Measurements from ENCODE around the gene ORMDL2. TPM values are rescaled to one million over a fixed set of nuclear protein-coding genes. Genes with fewer than 3 reads are reported as not detected.

Gene ORMDL2, protein sequence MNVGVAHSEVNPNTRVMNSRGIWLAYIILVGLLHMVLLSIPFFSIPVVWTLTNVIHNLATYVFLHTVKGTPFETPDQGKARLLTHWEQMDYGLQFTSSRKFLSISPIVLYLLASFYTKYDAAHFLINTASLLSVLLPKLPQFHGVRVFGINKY
- 10 to 100 TPM; 56.3 to 60.2 TPM for total RNA-seq

DNA sequence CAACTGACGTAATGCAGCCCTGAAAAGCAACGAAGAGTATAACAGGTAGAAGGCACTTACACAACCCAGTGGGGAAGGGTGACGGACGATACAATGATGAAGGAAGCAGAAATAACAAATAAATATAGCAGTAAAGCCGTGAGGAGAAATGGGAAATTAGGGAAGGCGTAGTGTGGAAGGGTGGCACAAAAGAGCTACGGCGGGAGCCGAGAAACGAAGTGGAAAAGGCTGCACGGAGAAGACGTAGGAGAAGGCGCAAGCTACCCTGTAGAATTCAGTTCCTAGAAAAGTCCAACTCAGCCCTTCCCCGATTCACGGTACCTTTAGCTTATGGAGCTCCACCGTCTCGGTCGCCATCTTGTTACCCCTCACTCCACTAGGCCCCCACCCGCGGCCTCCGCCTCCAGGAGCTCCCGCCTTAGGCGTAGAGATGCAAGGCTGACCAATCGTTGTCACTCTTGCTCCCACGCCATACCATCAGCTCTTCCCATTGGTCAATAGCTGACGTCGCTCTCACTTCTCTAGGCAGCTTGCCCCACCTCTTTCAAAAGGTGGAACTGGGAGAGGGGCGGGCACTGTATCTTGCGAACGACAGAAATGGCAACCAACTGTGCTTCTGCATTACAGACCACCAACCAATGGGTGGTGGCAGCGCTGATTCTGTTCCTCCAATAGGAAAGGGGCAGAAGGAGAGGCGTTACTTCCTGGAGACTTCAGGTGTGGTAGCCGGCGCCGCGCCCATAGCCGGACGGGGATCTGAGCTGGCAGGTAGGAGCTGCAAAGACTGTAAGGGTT is at the start of gene ORMDL2, which contains the start of gene SARNP:
Gene ORMDL2, plus strand, starts transcription at position 697 of the 795 bp plus-strand sequence. CDS start 959 bp downstream, outside the sequence.
Gene SARNP, minus strand, starts transcription at position 380 of the 795 bp plus-strand sequence. Its CDS starts 23 bp downstream, at position 357.
- Mint-ChIP-seq H3K27me3 (no peaks in the 10 kb centered on the region), H3K9me3 (no peaks in the 10 kb centered on the region), H3K27ac (no peak within 1 kb of the TSS), H3K4me3 (no peak within 1 kb of the TSS), H3K36me3 (ENCODE audit: low read depth) (peaks cover 56% of the 10 kb centered on the region), H3K4me1 (peaks cover 47% of the 10 kb centered on the region)
- peak; percentile 98 for DNase-seq
- ChIA-PET POLR2A (interaction anchor here (0.7 to 5.8 kb wide), 30 partner anchors 9 to 543 kb away, joined by 3 to 105 read pairs (median 6); partner anchors contain the start of genes ANKRD52, BLOC1S1, CD63 and CNPY2), CTCF (interaction anchor here (0.9 to 5.1 kb wide), 28 partner anchors 10 to 819 kb away, joined by 3 to 51 read pairs (median 5); partner anchors contain the start of genes CD63, DGKA, DNAJC14 and ESYT1)

DNA sequence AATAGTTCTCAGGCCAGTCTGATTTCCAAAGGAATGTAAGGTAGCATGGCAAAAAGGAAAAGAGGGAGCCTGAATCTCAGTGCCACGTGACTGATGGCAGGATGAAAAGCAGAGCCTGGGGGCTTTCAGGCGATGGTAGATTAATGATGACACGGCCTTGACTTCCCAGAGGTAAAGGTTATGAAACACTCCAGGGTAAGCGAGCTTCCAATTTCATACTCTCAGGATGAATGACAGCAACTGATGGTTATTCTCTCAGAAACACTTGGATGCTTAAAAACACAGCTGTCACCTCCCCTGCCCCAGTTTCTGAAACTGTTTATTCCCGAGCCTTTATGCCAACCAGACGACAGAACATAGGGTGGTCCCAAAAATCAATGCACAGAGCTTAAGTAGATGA is 46.1 kb upstream of the ORMDL2 start:
- Mint-ChIP-seq H3K36me3 (ENCODE audit: low read depth) (peaks cover 39% of the 10 kb centered on the region), H3K4me3 (no peak overlapping the region), H3K27me3 (no peaks in the 10 kb centered on the region), H3K27ac (no peak overlapping the region), H3K9me3 (no peaks in the 10 kb centered on the region), H3K4me1 (peaks cover 9% of the 10 kb centered on the region)
- DNase-seq = no peak
- ChIA-PET POLR2A (interaction anchor here (1.2 to 2.4 kb wide), 2 partner anchors 9 to 156 kb away, joined by 3 to 6 read pairs; partner anchors contain the start of gene PYM1), CTCF (interaction anchor here (1.3 kb wide), 1 partner anchor 46 kb away, joined by 3 read pairs; the partner anchor contains the start of genes ORMDL2 and SARNP)

GRCh38 chr12:55777856-55778255 is 40.0 kb upstream of the ORMDL2 start:
- H3K4me1 Mint-ChIP-seq = peaks cover 21% of the 10 kb centered on the region
- POLR2A ChIA-PET = no interaction called here

GRCh38 chr12:55780685-55781084 is 37.2 kb upstream of the ORMDL2 start:
- no peak overlapping the region for H3K4me3 Mint-ChIP-seq
- H3K27me3 Mint-ChIP-seq = no peaks in the 10 kb centered on the region
- H3K36me3 Mint-ChIP-seq (ENCODE audit: low read depth) = peaks cover 71% of the 10 kb centered on the region
- H3K4me1 Mint-ChIP-seq = peaks cover 17% of the 10 kb centered on the region
- no peak overlapping the region for H3K27ac Mint-ChIP-seq
- no peak for DNase-seq
- POLR2A ChIA-PET = interaction anchor here (0.9 to 1.6 kb wide), 3 partner anchors 10 to 174 kb away, joined by 3 to 5 read pairs (median 4); no protein-coding TSS in a partner anchor
- CTCF ChIA-PET = interaction anchor here (0.9 kb wide), 1 partner anchor 56 kb away, joined by 4 read pairs; no protein-coding TSS in a partner anchor
- H3K9me3 Mint-ChIP-seq = no peaks in the 10 kb centered on the region

More at GRCh38 chr12:55777856-55778255, 40.0 kb upstream of the ORMDL2 start:
- no peak for DNase-seq
- no peaks in the 10 kb centered on the region for H3K27me3 Mint-ChIP-seq
- CTCF ChIA-PET = no interaction called here
- H3K36me3 Mint-ChIP-seq (ENCODE audit: low read depth) = peaks cover 53% of the 10 kb centered on the region
- no peak overlapping the region for H3K27ac Mint-ChIP-seq
- H3K4me3 Mint-ChIP-seq = no peak overlapping the region
- no peaks in the 10 kb centered on the region for H3K9me3 Mint-ChIP-seq

DNA sequence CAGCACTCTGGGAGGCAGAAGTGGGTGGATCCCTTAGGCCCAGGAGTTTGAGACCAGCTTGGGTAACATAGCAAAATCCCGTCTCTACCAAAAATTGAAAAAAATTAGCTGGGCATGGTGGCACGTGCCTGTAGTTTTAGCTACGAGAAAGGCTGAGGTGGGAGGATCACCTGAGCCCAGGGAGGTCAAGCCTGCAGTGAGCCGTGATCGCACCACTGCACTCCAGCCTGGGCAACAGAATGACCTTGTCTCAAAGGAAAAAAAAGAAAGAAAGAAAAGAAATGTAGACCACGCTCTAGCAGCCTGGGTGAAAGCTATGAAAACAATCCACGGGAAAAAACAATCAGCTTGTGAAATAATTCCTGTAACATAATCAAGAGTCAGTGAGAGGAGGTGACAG is 29.3 kb upstream of the ORMDL2 start:
- no peak overlapping the region for H3K27ac Mint-ChIP-seq
- CTCF ChIA-PET = interaction anchor here (1.1 to 1.3 kb wide), 2 partner anchors 16 to 152 kb away, joined by 5 read pairs; no protein-coding TSS in a partner anchor
- no peaks in the 10 kb centered on the region for H3K9me3 Mint-ChIP-seq
- H3K4me1 Mint-ChIP-seq = no peaks in the 10 kb centered on the region
- H3K27me3 Mint-ChIP-seq = no peaks in the 10 kb centered on the region
- POLR2A ChIA-PET = interaction anchor here (1.2 kb wide), 1 partner anchor 58 kb away, joined by 3 read pairs; no protein-coding TSS in a partner anchor
- no peak overlapping the region for H3K4me3 Mint-ChIP-seq
- peaks cover 73% of the 10 kb centered on the region for H3K36me3 Mint-ChIP-seq (ENCODE audit: low read depth)
- no peak for DNase-seq

GRCh38 chr12:55789171-55789570 is 28.7 kb upstream of the ORMDL2 start:
- POLR2A ChIA-PET = interaction anchor here (1.2 kb wide), 1 partner anchor 58 kb away, joined by 3 read pairs; no protein-coding TSS in a partner anchor
- H3K27me3 Mint-ChIP-seq = no peaks in the 10 kb centered on the region
- no peaks in the 10 kb centered on the region for H3K9me3 Mint-ChIP-seq
- no peak for DNase-seq
- H3K4me3 Mint-ChIP-seq = no peak overlapping the region
- no peak overlapping the region for H3K27ac Mint-ChIP-seq
- no peaks in the 10 kb centered on the region for H3K4me1 Mint-ChIP-seq
- CTCF ChIA-PET = interaction anchor here (0.6 to 1.5 kb wide), 3 partner anchors 23 to 151 kb away, joined by 3 to 5 read pairs (median 4); no protein-coding TSS in a partner anchor
- H3K36me3 Mint-ChIP-seq (ENCODE audit: low read depth) = peaks cover 72% of the 10 kb centered on the region

GRCh38 chr12:55789893-55790292 is 27.9 kb upstream of the ORMDL2 start:
- POLR2A ChIA-PET = interaction anchor here (1.3 kb wide), 1 partner anchor 8 kb away, joined by 4 read pairs; no protein-coding TSS in a partner anchor
- no peaks in the 10 kb centered on the region for H3K27me3 Mint-ChIP-seq
- no peak overlapping the region for H3K27ac Mint-ChIP-seq
- CTCF ChIA-PET = interaction anchor here (1.2 to 1.5 kb wide), 2 partner anchors 24 to 53 kb away, joined by 3 to 4 read pairs; no protein-coding TSS in a partner anchor
- H3K36me3 Mint-ChIP-seq (ENCODE audit: low read depth) = peaks cover 72% of the 10 kb centered on the region
- no peak overlapping the region for H3K4me3 Mint-ChIP-seq
- no peaks in the 10 kb centered on the region for H3K9me3 Mint-ChIP-seq
- DNase-seq = no peak
- no peaks in the 10 kb centered on the region for H3K4me1 Mint-ChIP-seq

DNA sequence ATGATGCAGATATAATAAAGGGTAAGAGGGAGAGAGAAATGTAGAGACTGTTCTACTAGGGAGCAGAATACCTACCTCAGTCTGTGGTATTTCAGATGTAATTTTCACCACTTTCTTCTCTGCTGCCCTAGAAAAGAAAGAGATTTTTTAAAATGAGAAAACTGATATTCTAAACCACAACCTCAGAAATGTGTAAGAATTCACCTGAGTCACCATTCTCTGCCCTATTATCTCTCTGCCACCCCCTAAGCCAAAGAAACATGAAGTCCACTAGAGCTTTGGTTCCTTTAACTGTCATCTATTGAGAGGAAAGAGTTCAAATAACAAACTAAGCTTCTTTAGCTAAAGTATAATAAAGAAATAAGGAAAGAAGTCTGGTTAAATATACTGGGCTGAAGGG is 21.9 kb upstream of the ORMDL2 start:
- ChIA-PET POLR2A (interaction anchor here (0.8 to 2.4 kb wide), 7 partner anchors 9 to 140 kb away, joined by 3 to 7 read pairs (median 3); no protein-coding TSS in a partner anchor), CTCF (interaction anchor here (1.0 to 3.7 kb wide), 10 partner anchors 9 to 144 kb away, joined by 3 to 32 read pairs (median 4); partner anchors contain the start of gene ORMDL2)
- Mint-ChIP-seq H3K36me3 (ENCODE audit: low read depth) (peaks cover 63% of the 10 kb centered on the region), H3K4me1 (peaks cover 17% of the 10 kb centered on the region), H3K27ac (no peak overlapping the region), H3K4me3 (no peak overlapping the region), H3K27me3 (no peaks in the 10 kb centered on the region), H3K9me3 (no peaks in the 10 kb centered on the region)
- no peak for DNase-seq

GRCh38 chr12:55797068-55797467 is 20.8 kb upstream of the ORMDL2 start:
- no peak for DNase-seq
- Mint-ChIP-seq H3K4me3 (no peak overlapping the region), H3K27ac (no peak overlapping the region), H3K9me3 (no peaks in the 10 kb centered on the region), H3K27me3 (no peaks in the 10 kb centered on the region), H3K36me3 (ENCODE audit: low read depth) (peaks cover 69% of the 10 kb centered on the region), H3K4me1 (peaks cover 17% of the 10 kb centered on the region)
- ChIA-PET POLR2A (interaction anchor here (2.0 to 2.4 kb wide), 2 partner anchors 10 to 139 kb away, joined by 6 to 7 read pairs; no protein-coding TSS in a partner anchor), CTCF (interaction anchor here (1.0 to 3.7 kb wide), 13 partner anchors 10 to 198 kb away, joined by 3 to 32 read pairs (median 4); partner anchors contain the start of genes ORMDL2 and RAB5B)

GRCh38 chr12:55797550-55797949 is 20.3 kb upstream of the ORMDL2 start:
- H3K4me1 Mint-ChIP-seq = peaks cover 17% of the 10 kb centered on the region
- no peak overlapping the region for H3K27ac Mint-ChIP-seq
- CTCF ChIA-PET = interaction anchor here (0.6 to 3.7 kb wide), 11 partner anchors 10 to 198 kb away, joined by 3 to 32 read pairs (median 3); partner anchors contain the start of gene RAB5B
- POLR2A ChIA-PET = interaction anchor here (2.4 kb wide), 1 partner anchor 139 kb away, joined by 6 read pairs; no protein-coding TSS in a partner anchor
- H3K27me3 Mint-ChIP-seq = no peaks in the 10 kb centered on the region
- DNase-seq = no peak
- peaks cover 71% of the 10 kb centered on the region for H3K36me3 Mint-ChIP-seq (ENCODE audit: low read depth)
- no peak overlapping the region for H3K4me3 Mint-ChIP-seq
- H3K9me3 Mint-ChIP-seq = no peaks in the 10 kb centered on the region

GRCh38 chr12:55806982-55807381 is 10.9 kb upstream of the ORMDL2 start:
- H3K27ac Mint-ChIP-seq = no peak overlapping the region
- no peaks in the 10 kb centered on the region for H3K27me3 Mint-ChIP-seq
- ChIA-PET CTCF (interaction anchor here (0.7 kb wide), 1 partner anchor 10 kb away, joined by 3 read pairs; no protein-coding TSS in a partner anchor), POLR2A (interaction anchor here (0.9 to 3.2 kb wide), 2 partner anchors 11 kb away, joined by 3 to 19 read pairs; partner anchors contain the start of genes ORMDL2 and SARNP)
- peaks cover 14% of the 10 kb centered on the region for H3K4me1 Mint-ChIP-seq
- H3K9me3 Mint-ChIP-seq = no peaks in the 10 kb centered on the region
- no peak overlapping the region for H3K4me3 Mint-ChIP-seq
- peaks cover 40% of the 10 kb centered on the region for H3K36me3 Mint-ChIP-seq (ENCODE audit: low read depth)
- DNase-seq = no peak

DNA sequence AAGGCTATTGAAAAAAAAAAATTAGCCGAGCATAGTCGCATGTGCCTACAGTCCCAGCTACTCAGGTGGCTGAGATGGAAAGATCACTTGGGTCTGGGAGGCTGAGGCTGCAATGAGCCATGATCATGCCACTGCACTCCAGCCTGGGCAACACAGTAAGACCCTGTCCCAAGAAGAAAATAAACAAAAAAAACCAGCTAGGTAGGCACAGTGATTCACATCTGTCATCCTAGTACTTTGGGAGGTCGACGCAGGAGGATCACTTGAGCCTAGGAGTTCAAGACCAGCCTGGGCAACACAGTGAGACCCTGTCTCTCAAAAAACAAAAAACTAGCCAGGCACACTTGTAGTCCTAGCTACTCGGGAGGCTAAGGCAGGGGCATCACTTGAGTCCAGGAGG is 8.6 kb upstream of the ORMDL2 start:
- CTCF ChIA-PET = interaction anchor here (1.9 kb wide), 1 partner anchor 71 kb away, joined by 5 read pairs; no protein-coding TSS in a partner anchor
- POLR2A ChIA-PET = interaction anchor here (0.7 to 3.2 kb wide), 3 partner anchors 9 to 148 kb away, joined by 3 to 19 read pairs (median 3); partner anchors contain the start of genes ORMDL2 and SARNP
- H3K27me3 Mint-ChIP-seq = no peaks in the 10 kb centered on the region
- peaks cover 29% of the 10 kb centered on the region for H3K4me1 Mint-ChIP-seq
- no peak overlapping the region for H3K27ac Mint-ChIP-seq
- H3K9me3 Mint-ChIP-seq = no peaks in the 10 kb centered on the region
- DNase-seq = no peak
- peaks cover 40% of the 10 kb centered on the region for H3K36me3 Mint-ChIP-seq (ENCODE audit: low read depth)
- no peak overlapping the region for H3K4me3 Mint-ChIP-seq
